GM19328 (cell line): ENCODE results near the gene VPS13C.

ENCODE experiments used
- ATAC-seq: cut with Tn5 transposase; IDR thresholded peaks from one replicate; pipeline ENCODE4 v1.9.1; 2021; ENCODE audit warnings: mild to moderate bottlenecking, moderate library complexity; ENCODE audit not compliant: unreplicated experiment

VPS13C gene

DNA sequence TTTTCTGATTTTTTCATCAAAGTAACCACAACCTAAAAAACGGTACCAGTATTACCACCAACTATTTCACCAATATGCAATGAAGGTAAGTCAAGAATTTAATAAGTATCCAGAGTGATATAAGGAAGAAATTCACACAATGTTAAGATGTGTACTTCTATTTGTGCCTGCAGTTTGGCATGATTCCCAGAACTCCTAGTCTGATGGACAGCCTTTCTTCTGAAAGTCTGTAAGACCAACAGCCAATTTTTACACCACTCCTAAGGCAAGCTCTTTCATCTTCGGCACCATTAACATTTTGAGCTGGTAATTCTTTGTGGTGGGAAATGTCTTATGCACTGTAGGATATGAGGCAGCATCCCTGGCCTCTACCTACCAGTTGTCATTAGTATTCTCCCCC is 108.3 kb downstream of the VPS13C start:
- ATAC-seq = no peak

DNA sequence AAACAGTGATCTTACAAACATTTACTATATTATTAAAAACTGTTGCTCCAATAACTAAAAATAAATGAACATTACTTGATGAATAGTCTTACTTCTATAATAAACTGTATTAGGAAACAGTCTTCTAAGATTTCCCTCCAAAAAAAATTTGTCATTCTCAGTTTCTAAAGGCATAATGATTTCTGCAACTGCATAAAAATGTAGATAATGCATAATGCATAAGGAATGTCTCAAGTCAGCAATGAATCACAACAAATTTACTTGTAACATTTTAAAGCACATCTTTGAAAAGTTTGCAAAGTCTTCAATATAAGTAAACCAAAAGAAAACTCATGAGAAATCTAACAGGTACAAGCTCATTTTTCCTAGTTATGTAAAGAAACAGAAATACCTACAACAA is 113.5 kb downstream of the VPS13C start:
- no peak for ATAC-seq

DNA sequence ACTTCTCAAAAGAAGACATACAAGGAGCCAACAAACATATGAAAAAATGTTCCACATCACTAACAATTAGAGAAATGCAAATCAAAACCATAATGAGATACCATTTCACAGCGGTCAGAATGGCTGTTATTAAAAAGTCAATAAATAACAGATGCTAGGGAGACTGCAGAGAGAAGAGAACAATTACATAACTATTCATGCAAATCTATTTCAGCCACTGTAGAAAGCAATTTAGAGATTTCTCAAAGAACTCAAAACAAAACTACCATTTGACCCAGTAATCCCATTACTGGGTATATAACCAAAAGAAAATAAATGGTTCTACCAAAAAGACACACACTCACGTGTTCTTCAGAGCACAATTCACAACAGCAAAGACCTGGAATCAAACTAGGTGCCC is 116.3 kb downstream of the VPS13C start:
- ATAC-seq = no peak

DNA sequence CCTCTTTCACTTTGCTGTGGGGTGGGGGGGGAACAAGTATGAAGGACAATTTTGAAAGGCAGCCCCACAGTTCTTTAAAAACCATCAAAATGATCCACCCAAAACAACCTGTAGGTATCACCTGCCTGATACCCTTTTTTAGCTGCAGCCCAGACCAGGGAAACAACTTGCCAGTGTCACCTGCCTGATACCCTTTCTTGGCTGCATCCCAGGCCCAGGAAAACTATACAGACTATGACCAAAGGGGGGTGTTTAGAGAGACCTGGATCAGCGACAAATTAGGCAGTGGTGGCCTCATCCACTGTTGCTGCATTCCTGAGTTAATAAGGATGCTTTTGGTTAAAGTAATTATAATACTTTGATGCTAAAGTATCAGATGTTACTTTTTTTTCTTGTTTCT is 122.0 kb downstream of the VPS13C start:
- ATAC-seq = no peak

DNA sequence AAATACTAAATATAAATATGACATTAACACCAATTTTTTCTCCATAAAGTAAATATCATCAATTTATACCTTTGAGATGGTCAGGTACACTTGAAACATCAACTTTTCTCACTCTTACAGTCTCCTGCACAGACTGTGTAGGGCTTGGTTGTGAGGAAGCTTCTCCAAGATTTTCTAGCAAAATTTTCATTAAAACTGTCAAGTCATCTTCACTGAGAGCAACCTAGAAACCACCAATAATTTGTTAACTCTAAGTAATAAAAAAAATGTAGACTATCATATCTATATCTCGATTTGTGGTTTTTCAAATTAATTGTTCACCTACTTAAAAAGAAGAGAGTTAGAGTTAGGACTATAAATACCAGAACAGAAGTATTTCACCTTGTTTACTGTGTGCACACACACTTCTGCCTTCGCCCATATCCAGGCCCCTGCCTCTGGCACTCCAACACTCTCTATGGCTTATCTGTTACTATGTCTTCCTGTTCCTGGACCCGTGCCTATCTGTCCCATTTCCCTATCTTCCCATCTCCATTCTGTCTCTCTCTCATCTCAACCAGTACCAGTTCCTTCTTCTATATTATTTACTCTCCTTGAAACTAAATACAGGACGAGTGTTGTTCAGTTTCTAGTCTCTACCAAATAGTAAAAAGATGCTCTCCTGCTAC is 123.6 kb downstream of the VPS13C start:
- ATAC-seq = no peak

DNA sequence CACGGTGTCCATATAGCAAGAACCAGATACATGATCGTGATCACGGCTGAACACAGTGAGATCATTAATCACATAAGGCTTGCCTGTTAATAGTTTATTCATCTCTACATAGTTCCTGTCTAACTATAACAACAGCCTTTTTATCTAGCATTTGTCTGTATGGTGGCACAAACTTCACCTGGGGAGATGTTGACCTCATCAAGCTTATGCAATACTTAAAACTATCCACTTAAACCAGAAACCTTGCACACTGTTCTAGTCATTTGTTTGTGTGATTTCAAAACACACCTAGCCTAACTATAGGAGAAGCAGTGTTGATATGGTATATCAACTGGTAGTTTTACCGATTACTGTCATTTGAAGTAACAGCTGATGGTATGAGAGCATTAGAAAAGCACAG is 124.8 kb downstream of the VPS13C start:
- no peak for ATAC-seq

DNA sequence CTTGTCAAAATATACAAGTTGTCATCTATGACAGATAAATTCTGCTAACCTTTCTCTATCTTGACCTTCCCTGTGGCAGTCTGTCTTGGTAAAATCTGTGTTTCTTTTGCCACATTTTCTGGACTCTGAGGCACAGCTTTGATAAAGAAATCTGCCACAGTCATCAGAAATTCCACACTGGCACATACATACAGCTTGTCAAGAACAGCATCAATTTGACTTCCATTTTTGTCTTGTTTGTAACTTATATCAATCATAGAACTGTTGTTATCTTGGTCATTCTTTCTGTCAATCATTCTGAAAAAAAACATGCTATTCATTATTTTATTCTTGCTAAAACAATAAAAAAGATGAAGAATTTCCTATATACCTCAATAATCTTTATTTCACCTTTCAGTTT is 130.8 kb downstream of the VPS13C start:
- ATAC-seq = no peak

DNA sequence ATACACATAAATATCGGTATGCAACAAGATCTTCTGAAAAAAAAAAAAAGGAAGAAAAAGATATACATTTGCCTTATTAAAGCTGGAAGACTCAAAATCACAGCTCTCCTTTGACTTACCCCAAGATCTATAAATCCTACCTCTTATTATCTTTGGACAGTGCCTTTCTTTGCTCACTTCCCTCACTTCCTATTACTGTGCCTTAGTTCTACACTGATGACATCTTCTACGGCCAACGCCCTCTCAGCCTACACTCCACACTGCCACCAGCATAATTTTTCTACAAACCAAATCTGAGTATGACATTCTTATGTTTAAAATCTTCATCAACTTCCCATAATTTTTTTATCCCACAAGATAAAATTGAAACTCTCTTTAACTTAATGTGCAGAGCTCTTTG is 137.1 kb downstream of the VPS13C start:
- ATAC-seq = no peak

DNA sequence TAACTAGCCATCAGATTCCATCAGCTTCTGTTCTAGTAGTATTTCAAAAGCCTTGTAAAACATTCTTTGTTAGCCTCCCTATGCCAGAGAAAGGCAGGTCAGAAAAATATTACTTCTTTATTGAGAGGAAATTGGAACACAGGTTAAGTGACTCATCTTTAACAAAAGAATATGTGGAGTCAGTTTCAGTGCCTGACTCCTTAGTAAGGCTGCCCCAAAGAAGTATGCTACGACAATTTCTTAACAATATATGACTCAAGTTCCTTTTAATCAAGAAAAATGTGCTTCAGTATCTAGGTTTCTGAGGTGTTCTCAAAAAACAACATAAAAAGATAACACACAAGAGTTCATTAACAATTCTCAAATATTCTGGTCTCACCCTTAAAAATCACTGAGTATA is 139.2 kb downstream of the VPS13C start:
- no peak for ATAC-seq

DNA sequence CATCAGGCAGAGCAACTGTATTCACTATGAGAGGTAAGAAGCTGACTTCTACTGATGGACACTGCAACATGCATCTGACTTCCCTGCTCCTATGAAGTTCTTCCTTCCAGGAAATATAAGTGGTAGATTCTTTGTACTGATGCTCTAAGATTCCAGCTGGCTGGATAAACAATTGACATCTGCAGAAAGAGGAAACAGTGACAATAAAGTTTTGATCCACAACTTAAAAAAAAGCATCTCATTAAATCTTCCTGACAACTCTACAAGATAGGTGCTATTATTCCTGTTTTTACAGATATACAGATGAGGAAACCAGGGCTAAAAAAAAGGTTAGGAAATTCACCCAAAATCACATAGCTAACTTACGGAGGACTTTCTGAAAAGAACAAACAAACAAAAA is 142.8 kb downstream of the VPS13C start:
- no peak for ATAC-seq

DNA sequence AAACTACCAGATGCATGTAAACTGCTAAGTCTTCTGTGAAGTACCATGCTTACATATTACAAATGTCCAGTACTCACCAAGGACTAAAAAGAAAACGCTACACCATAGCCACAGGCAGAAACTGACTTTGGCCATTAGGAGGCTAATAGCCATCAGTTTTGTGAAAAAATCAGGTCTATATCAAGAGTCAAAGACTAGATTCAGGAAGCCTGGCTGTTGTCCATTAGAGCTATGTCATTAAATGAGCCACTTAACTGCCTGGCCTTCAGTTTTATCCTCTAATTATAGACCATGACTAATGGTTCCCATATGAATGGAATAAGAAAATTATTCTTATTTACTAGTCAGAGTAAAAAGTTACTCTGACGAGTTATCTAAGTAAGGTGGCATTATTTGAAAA is 144.1 kb downstream of the VPS13C start:
- no peak for ATAC-seq

DNA sequence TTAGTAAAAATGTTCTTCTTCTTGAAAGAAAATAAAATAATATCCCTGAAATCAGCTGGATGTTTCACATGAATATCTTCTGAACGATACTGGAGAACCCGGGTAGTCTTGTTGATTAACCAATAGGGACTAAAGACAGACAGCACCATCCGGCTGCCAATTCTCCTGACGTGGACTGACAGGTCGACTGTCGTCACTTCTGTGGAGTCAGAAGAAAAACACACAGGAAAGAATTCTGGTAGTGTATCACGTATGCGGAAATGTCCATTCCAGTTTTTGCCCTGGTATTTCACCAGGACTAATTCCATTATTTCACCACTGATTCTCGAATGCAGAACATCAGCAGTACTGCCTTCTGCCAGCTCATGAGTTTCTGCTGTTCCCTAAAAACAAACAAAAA is 144.6 kb downstream of the VPS13C start:
- no peak for ATAC-seq

DNA sequence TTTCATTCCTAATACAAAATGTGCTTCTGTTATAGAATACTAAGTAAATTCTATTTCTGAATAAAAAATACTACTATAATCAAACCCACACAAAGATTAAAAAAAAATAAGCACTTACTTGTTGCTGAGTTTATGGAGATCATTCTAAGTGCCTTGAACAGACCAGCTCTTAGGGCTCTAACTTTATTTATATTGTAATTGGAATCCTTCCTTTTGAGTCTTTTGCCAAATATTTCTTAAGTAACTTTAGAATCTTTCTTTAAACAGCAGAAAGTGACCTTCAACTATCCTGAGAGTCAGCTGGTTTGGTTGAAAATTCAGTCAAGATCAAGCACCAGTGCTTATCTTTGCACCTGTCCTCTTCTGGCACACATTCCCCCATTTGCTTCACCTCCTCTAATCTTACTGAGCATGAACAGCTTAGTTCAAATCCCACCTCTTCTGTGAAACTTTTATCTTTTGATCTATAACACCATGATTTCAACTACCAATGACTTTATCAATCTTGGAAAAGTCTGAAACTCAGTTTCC is 149.3 kb downstream of the VPS13C start:
- no peak for ATAC-seq

DNA sequence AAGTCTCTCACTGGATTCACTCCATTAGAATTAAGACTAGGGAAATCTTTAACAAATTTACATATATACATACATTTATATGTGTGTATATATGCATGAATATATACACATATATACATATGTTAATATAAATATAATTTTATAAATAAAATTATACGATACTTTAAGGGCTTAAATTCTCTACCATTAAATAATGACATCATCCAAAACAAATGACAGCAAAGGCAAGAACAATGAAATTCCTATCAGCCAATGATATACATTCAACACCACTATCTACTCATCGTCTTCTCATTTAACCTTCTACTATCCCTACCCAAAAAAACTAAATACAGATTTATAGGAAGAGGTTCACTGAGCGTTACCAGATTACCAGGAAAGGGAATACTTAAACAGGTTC is 152.0 kb downstream of the VPS13C start:
- no peak for ATAC-seq

DNA sequence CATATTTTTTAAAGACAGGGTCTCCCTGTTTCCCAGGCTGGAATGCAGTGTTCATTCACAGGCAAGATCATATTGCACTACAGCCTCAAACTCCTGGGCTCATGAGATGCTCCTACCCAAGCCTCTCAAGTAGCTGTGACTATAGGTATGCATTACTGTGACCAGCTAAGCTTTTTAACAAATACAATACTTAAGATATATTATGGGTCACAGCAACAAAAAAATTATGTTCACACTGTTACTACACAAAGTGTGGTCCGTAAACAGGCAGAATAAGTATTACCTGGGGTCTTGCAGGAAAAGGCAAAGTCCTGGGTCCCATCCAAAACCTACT is 152.5 kb downstream of the VPS13C start:
- no peak for ATAC-seq

DNA sequence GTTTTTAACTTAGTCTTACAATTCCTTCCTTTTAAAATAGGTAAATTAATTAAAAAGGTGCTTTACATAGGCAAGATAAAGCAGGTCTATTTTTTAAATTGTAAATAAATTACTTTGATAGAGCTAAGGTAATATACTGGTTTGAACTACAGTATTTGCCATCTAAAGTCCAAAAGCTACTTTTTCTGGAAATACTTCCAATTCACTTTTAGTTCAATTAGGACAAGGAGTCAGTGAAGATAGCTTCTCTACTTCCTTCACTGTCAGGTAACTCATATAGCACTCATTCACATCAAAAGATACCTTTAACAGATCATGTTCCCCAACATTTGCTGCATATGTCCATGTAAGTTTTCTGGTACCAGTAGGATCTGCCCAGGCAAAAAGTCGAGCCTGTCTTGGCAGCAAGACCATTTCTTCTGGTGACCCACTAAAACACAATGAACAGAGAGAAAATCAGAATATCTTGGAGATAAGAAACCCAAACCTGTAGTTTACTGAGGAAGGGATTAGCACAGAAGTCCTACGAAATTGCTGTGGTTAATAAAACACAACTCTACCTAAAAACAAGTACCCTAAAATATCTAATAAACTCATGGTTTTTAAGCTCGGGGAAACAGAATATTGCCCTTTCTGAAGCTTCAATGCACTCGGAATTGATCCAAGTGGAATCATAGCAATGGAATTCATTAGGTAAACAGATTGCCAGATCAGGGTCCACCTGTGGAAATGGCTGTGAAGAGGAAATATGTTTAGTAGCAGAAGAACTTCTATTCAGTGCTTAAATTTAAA is 153.1 kb downstream of the VPS13C start:
- no peak for ATAC-seq

DNA sequence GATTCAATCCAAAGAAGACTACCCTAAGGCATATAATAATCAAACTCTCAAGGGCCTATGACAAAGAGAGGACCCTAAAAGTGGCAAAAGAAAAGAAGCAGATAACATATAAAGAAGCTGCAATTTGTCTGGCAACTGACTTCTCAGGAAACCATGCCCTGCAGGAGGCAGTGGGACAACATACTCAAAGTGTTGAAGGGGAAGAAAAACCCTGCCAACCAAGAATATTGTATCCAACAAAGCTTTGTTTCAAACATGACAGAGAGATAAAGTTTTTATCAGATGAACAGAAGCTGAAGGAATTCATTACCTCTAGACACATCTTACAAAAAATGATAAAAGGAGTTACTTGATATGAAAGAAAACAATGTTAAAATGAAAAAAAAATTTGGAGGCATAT is 167.1 kb downstream of the VPS13C start:
- no peak for ATAC-seq

DNA sequence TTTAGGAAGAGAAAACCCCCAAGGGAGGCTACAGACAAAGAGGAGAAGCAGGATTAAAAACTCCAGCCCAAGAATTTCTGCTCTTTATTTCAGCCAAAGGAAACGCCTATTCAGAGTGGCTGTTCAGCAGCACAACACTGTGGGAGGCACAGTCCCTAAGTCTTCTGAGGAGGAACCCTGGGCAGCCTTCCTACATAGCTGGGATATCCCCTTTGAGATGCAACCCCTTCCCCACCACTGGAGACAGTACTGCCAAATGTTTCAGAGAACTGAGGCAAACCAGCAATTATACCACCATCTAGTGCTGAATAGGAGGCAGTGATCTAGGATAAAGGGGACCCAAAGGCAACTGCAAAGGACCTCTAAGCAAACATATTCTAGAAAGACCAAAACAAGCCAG is 168.1 kb downstream of the VPS13C start:
- no peak for ATAC-seq

DNA sequence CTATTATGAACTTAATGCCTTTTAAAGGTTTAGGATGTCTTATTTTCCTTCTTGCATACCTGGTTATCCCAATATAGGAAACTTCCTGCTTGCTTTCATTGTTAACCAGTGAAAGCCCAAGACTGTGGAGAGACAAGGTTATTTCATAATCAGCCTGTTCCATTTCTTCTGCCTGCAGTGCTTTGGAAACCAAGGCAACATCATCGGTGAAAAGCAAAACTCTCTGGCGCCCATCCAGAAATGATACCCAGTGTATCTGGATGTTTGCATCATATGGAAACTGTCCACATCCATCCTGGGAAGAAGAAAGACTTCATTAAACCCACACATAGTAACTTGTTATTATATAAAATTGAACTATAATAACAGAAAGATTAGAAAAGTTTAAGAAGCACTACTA is 170.1 kb downstream of the VPS13C start:
- ATAC-seq = no peak

DNA sequence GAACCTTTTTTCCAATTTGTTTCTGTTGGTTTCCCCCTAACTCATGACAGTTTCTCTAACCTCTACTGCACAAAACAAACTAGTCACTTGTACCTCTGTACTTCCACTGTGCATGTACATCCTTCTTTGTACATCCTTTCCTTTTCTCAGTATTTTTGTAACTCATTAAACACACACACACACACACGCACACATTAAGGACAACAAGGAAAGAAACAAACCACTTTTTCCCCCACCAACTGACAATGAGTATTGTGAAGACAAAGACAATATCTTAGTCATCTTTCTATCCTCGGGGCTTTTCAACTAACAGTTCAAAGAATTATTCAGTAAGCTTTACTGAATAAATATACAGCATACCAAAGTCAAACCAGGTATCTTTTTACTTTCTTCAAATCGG is 170.5 kb downstream of the VPS13C start:
- ATAC-seq = no peak

DNA sequence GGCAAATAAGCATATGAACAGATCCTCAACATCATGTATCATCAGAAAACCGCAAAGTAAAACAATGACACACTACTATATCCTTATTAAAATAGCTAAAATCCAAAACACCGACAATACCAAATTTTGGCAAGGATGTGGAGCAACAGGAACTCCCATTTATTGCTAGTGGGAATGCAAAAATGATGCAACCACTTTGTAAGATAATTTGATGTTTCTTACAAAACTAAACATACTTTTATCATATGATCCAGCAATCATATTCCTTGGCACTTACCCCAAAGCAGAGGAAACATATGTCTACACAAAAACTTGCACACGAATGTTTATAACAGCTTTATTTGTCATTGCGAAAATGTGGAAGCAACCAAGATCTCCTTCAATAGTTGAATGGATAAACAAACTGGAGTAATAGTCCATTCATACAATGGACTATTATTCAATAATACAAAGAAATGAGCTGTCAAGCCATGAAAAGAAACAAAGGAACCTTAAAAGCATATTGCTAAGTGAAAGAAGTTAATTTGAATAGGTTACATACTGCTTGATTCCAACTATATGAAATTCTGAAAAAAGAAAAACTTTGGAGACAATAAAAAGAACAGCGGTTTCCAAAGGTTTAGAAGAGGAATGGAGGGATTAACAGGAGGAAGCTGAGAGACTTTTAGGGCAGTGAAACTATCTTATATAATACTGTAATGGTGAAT is 172.0 kb downstream of the VPS13C start:
- ATAC-seq = no peak

DNA sequence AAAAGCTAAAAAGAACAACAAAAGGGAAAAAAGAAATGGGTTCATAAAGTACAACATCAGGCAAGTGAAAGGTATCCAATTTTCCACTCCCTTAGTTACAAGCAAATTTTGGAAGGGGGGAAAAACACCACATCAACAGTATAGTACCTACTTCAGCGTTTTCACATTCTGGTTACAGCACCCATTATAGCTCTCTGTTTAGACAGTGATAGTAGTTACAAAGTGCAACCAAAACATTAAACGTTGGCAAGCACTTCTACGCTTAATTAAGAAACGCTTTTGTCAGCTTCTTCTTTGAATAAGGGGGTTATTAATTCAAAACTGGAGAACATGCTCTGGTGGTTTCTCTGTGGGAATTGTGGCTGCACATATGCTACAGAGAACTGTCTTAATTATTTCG is 180.2 kb downstream of the VPS13C start:
- ATAC-seq = no peak
